PC-9 (cell line): Measurements from ENCODE around the gene DDX56.

Source experiments
- EZH2 ChIP-seq: fragments of 200-600 bp; sonication (generic); IDR thresholded peaks from 2 replicates; pipeline ENCODE4 v1.8.0; 2017; ENCODE audit warnings: antibody characterized with exemption, low read depth
- TF ChIP-seq, protein P1 (sequence below): fragments of 200-600 bp; sonication (generic); conservative IDR thresholded peaks from 2 replicates; pipeline ENCODE4 v1.6.1; 2017; ENCODE audit warnings: mixed run types, antibody characterized with exemption, mild to moderate bottlenecking, moderate library complexity

DNA sequence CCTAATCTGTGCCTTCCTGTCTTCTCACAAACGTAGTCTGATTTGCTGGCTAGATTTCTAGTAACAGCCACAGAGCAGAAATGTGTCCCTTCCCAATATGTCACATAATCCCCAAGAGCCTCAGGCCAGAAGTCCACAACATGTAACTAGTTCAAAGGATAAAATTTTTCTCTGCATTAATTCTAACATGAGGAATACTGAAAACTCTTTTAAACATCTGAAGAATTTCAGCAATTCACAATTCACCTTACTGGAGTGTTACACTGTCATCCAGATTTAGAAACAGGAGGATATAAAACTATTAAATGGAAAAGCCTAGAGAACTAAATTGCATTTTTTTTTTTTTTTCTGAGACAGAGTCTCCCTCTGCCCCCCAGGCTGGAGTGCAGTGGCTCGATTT lies 2.5 kb upstream of the DDX56 start:
- no peak for TF ChIP-seq EZH2
- TF ChIP-seq, protein P1, sequence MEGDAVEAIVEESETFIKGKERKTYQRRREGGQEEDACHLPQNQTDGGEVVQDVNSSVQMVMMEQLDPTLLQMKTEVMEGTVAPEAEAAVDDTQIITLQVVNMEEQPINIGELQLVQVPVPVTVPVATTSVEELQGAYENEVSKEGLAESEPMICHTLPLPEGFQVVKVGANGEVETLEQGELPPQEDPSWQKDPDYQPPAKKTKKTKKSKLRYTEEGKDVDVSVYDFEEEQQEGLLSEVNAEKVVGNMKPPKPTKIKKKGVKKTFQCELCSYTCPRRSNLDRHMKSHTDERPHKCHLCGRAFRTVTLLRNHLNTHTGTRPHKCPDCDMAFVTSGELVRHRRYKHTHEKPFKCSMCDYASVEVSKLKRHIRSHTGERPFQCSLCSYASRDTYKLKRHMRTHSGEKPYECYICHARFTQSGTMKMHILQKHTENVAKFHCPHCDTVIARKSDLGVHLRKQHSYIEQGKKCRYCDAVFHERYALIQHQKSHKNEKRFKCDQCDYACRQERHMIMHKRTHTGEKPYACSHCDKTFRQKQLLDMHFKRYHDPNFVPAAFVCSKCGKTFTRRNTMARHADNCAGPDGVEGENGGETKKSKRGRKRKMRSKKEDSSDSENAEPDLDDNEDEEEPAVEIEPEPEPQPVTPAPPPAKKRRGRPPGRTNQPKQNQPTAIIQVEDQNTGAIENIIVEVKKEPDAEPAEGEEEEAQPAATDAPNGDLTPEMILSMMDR, result no peak
